ENCODE measurements around the gene TBC1D1. TPM values are rescaled to one million over a fixed set of nuclear protein-coding genes. Genes with fewer than 3 reads are reported as not detected.

Gene TBC1D1
- total RNA-seq, 2 donors from 2014 or later = 55.3 to 77.4 TPM

- H3K27me3 ChIP-seq = no peaks in the 10 kb centered on the region
- intact Hi-C loops (cut with DNase I) = no loop called here
- no peak overlapping the region for H3K27ac ChIP-seq
- H3K4me1 ChIP-seq = no peaks in the 10 kb centered on the region
- TF ChIP-seq CTCF (IDR thresholded peaks at IDR 0.05) = no peak
- no peaks in the 10 kb centered on the region for H3K9me3 ChIP-seq
- H3K4me3 ChIP-seq = no peak overlapping the region
- H3K9ac ChIP-seq (ENCODE audit: low read depth in 2 of 2, low read length in 2 of 2) = no peak overlapping the region
- H3K36me3 ChIP-seq = no peaks in the 10 kb centered on the region
- DNase-seq = no peak
Measured at GRCh38 chr4:37989398-37990260, 98.7 kb downstream of the TBC1D1 start.

GRCh38 chr4:37990731-37991245, 99.9 kb downstream of the TBC1D1 start:
- intact Hi-C loops (cut with DNase I) = no loop called here
- no peaks in the 10 kb centered on the region for H3K36me3 ChIP-seq
- no peak overlapping the region for H3K4me3 ChIP-seq
- TF ChIP-seq CTCF (IDR thresholded peaks at IDR 0.05) = no peak
- H3K9me3 ChIP-seq = no peaks in the 10 kb centered on the region
- peaks cover under 1% of the 10 kb centered on the region for H3K4me1 ChIP-seq
- H3K27me3 ChIP-seq = no peaks in the 10 kb centered on the region
- DNase-seq = no peak
- no peak overlapping the region for H3K9ac ChIP-seq (ENCODE audit: low read depth in 2 of 2, low read length in 2 of 2)
- H3K27ac ChIP-seq = no peak overlapping the region

GRCh38 chr4:37991623-37992410, 100.9 kb downstream of the TBC1D1 start:
- no peak for DNase-seq
- Histone ChIP-seq H3K36me3 (no peaks in the 10 kb centered on the region), H3K27ac (no peak overlapping the region), H3K9me3 (no peaks in the 10 kb centered on the region), H3K4me3 (no peak overlapping the region), H3K27me3 (no peaks in the 10 kb centered on the region), H3K9ac (ENCODE audit: low read depth in 2 of 2, low read length in 2 of 2) (no peak overlapping the region), H3K4me1 (peaks cover 3% of the 10 kb centered on the region)
- TF ChIP-seq CTCF (IDR thresholded peaks at IDR 0.05) = no peak
- intact Hi-C loops (cut with DNase I) = no loop called here

- no peak for DNase-seq
- no peak for TF ChIP-seq CTCF (IDR thresholded peaks at IDR 0.05)
- Histone ChIP-seq H3K27me3 (no peaks in the 10 kb centered on the region), H3K27ac (no peak overlapping the region), H3K36me3 (no peaks in the 10 kb centered on the region), H3K4me3 (no peak overlapping the region), H3K9me3 (no peaks in the 10 kb centered on the region), H3K9ac (ENCODE audit: low read depth in 2 of 2, low read length in 2 of 2) (no peak overlapping the region), H3K4me1 (peaks cover 3% of the 10 kb centered on the region)
- intact Hi-C loops (cut with DNase I) = no loop called here
Measured at GRCh38 chr4:37993806-37994205, 102.9 kb downstream of the TBC1D1 start.

GRCh38 chr4:37994569-37994968, 103.7 kb downstream of the TBC1D1 start:
- no peak for TF ChIP-seq CTCF (IDR thresholded peaks at IDR 0.05)
- H3K27me3 ChIP-seq = no peaks in the 10 kb centered on the region
- no peak overlapping the region for H3K27ac ChIP-seq
- H3K9ac ChIP-seq (ENCODE audit: low read depth in 2 of 2, low read length in 2 of 2) = no peak overlapping the region
- DNase-seq = no peak
- no peaks in the 10 kb centered on the region for H3K36me3 ChIP-seq
- no peaks in the 10 kb centered on the region for H3K9me3 ChIP-seq
- H3K4me1 ChIP-seq = peaks cover 3% of the 10 kb centered on the region
- no peak overlapping the region for H3K4me3 ChIP-seq
- intact Hi-C loops (cut with DNase I) = no loop called here
